GM21367 (cell line): ENCODE results near the gene VWA8.
"Not testable (repeated sequence)": the region's sequence is repeated elsewhere in the genome, so short reads cannot be mapped to it uniquely, and the experiment has no call there.

Experiments
- ATAC-seq: cut with Tn5 transposase; IDR thresholded peaks from one replicate; pipeline ENCODE4 v1.9.1; 2021; ENCODE audit not compliant: unreplicated experiment

The VWA8 gene

DNA sequence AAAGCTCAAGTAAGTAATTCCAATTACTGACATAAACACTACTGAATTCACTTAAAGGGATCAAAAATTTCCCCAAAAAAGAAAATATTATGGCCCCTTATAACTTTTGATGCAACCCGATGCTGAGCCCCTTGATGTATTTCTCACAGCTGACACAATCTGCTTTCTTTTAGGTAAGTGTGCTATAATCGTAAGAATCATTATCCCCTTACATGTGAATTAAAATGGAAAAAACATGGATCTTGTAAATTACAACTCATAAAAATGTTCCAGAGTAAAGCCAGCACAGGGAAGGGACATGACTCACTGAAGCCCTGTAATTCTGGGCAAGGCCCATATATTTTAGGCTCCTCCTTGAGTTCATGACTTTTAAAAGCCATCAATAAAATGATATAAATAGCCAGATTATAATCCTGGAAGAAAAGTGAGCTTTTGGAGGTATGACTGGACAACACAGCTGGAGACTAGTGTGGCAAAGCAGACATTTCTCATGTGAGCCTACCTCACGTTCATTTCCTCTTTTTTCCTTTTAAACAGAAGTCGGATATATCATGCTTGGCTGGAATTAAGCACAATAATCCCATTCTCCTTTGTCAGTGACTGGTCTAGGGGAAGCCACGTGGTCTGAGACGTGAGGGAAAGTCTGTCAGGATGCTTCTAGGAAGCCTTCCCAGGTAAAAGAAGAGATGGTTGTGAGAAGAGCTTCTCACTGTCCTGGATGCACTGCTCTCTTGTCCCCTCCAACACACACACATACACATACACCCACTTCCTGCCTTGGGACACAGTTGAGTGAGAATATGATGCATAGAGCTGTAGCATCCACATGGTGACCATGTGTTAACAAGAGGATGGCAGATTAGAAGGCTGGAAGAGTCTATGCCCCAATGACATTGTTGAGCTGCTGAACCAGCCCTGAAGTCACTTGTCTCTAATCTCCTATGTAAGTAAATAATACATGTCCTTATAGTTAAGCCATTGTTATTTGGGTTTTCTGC, 338.2 kb downstream of the VWA8 start:
- ATAC-seq, result no peak

GRCh38 chr13:41621716-41622431, 339.0 kb downstream of the VWA8 start:
- ATAC-seq, result no peak

- not testable (repeated sequence) for ATAC-seq
Measured at GRCh38 chr13:41617633-41618032, 343.3 kb downstream of the VWA8 start.

- no peak for ATAC-seq
Measured at GRCh38 chr13:41616151-41616550, 344.8 kb downstream of the VWA8 start.

- ATAC-seq, result no peak
Measured at GRCh38 chr13:41615528-41615855, 345.4 kb downstream of the VWA8 start.

GRCh38 chr13:41614671-41615527, 346.0 kb downstream of the VWA8 start:
- ATAC-seq, result no peak

DNA sequence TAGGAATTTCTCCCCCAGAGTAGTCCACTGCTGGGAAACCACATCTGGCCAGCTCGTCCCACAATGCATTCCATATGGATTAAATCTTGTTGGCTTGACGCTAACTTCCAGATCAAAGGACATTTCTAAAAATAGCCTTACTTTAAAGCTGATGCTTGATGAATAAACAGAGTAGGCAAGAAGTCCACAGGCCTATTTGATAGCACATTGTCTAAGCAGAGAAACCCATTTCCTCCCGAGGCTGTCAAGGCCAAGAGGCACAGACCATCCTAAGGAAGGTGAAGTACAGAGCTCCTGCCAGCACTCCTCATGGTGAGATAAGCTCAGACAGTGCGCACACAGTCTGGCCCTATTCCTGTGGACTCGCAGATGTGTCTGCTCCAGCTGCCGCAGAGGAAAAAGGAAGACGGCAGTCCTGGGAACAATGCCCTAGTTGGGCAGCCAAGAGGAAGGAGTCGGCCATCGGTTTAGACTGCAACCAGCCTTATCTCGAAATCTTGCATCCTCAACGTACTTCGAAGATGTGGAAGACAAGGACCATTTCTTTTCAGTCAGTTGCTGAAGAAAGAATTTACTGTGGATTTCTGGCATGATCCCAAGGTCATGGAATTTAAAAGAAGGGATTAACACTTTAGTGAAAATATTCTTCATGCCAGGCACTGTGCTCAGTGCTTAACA, 346.8 kb downstream of the VWA8 start:
- ATAC-seq, result no peak

DNA sequence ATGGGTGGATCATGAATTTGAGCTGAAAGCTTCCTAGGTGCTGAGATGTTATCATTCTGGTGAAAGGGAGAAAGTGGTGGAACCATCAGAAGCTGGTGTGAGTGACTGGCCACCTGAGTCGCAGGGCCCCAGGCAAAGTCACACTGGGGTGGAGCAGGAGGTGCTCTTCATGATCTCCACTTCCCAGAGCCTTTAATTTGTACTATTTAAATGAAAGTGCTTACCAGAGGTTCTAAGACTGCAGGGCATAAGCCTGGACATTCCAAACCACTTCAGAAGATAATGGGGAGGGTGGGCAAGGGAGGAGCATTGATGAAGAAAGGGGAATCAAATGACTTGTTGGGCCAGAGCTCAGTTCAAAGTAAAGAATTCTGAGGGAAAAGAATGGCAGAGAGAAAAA, 347.4 kb downstream of the VWA8 start:
- no peak for ATAC-seq

- no peak for ATAC-seq
Measured at GRCh38 chr13:41611385-41611784, 349.5 kb downstream of the VWA8 start.

DNA sequence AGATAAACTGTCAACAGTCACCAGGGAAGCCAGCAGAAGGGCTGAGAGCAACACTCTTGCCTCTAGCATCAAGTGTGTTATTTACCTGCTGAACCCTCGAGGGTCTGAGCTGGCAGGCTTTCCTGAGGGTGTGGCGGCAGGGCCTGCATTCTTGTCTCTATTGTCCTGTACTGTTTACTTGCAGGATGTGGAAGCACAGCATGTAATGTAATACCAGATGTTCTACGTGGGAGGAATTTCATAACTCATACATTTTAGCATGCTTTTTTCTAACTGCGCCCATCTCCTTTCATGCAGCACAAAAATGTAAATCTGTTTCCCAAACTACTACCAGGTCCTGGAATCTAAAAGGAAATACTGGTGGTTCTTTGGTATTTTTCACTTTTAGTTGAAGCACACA, 350.5 kb downstream of the VWA8 start:
- ATAC-seq, result no peak

- ATAC-seq, result no peak
Measured at GRCh38 chr13:41609828-41610227, 351.1 kb downstream of the VWA8 start.

- no peak for ATAC-seq
Measured at GRCh38 chr13:41608839-41609177, 352.1 kb downstream of the VWA8 start.

GRCh38 chr13:41608111-41608838, 352.6 kb downstream of the VWA8 start:
- no peak for ATAC-seq

GRCh38 chr13:41606646-41607045, 354.3 kb downstream of the VWA8 start:
- no peak for ATAC-seq

DNA sequence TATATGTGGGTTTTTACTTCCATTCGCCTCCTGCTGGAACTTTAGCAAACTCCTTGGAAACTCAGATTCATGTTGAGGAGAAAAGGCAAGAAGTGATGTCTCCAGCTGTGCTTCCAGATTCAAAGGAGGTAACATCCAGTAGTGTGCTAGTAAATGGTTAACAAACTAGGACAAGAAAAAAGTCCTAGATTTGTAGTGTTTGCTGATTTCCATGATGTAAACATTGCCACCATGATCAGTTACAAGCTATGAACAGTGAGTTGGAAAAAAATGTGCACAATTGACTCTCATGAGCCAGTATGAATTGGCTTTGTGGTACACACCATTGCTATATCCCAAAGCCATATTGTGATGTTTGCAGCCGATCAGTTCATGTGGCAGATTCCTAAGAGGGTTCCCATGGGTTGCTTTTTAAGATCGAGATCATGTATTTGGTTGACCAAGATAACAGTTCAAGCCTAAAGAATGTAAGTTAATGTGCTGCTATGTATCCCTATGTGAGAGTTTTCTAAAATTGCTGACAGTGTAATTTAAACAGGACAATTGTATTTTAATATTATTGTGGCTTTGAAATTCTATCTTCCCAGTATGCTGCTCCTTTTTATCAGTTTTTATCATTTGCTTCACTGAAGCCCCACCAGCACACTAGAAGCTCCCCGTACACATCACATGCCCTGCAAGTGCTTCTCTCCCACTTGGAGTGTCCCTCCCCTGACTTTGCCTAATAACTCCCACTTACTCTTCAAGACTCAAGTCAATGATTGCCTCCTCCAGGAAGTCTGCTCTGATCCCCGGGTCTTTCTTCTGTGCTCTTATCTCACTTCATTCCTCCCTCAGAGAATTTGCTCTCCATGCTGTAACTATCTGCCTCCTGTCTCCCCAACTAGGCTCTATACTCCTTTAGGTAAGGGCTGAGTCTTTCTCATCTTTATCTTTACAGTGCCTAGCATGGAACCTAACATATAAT, 355.3 kb downstream of the VWA8 start:
- no peak for ATAC-seq

- ATAC-seq, result no peak
Measured at GRCh38 chr13:41603917-41604316, 357.0 kb downstream of the VWA8 start.

DNA sequence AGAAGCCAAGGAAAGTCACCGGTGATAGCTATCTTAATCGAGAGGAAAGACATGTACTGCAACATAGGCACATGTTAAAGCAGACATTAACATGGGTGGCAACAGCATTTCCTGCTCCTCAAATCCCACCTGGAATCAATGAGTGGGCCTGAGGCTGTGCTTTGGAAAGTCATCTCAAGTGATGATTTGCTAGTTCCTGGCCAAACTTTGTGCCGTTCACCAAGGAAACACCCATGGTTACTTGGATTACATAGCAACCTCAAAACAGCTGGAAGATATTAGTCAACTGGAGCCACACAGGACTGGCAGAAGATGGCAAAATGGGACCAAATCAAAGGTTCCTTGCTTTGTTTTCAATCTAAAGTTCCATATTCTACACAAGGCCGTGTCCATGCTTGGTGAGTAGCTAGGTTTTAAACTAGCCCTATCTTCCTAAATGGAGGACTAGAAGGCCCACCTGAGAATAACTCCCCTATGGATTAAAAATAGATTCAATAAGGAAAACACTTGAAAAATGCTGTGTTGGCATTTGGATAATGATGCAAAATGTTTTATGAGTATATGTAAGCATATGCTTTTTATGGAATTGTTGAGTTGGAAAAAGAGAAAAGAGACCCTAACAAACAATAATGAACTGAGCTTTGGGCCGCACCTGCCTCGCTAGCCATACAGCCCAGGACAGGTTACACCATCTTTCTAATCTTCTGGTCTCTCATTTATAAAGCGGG, 359.0 kb downstream of the VWA8 start:
- ATAC-seq, result no peak

DNA sequence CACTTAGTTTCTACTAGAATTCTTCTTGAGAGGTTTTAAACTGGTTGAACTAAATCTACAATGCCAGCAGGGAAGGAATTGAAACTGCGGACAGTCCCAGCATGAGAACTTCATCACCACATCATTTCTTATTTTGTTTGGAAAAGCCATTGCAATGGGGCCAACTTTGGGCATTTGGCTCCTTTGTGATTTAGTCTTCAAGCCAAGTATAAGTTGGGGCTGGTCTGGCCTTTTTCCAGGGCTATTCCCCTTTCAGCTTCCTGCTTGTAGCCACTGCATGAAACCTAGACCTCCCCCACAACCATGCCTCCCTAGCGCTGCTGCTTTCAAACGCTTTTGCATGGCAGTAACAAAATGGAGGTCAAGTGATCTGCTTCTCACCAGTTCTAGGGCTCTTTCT, 361.3 kb downstream of the VWA8 start:
- ATAC-seq, result no peak
